ENCODE measurements around the gene OR52E8.

Gene OR52E8

DNA sequence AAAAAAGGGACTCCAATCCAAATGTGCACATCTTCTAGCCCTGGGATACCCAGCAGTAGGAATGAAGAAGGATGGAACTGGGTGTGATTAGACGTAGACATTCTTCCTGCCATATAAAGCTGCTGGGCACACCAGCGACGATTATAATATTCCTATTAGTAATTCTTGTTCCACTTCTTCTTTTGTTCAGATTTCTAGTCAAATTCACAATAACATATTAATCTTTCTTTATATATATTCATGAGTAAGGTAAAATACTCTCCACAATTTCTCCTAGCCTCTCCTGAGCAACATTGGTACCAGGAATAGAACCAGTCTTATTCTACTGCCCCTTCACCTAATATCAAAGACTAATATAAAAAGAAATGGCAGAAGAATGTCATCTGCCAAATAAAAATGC, at the start of gene OR52E8:
OR52E8 (minus strand) TSS at position 101 of the 400 bp plus-strand sequence; CDS start at position 101, 0 bp downstream.
- Histone ChIP-seq H3K27me3 (replicated peaks; ENCODE audit: control insufficient read depth, insufficient read depth, low read length) (no peaks in the 10 kb centered on the region), H3K4me3 (ENCODE audit: low read length) (no peak within 1 kb of the TSS), H3K9me3 (ENCODE audit: control insufficient read depth, low read length) (peaks cover 3% of the 10 kb centered on the region), H3K36me3 (ENCODE audit: control insufficient read depth, insufficient read depth, low read length, severe bottlenecking) (no peaks in the 10 kb centered on the region), H3K4me1 (ENCODE audit: control insufficient read depth, insufficient read depth, low read length) (no peaks in the 10 kb centered on the region), H3K9ac (ENCODE audit: low read length) (no peak within 1 kb of the TSS)
- no peak for DNase-seq (ENCODE audit: low read depth)

DNA sequence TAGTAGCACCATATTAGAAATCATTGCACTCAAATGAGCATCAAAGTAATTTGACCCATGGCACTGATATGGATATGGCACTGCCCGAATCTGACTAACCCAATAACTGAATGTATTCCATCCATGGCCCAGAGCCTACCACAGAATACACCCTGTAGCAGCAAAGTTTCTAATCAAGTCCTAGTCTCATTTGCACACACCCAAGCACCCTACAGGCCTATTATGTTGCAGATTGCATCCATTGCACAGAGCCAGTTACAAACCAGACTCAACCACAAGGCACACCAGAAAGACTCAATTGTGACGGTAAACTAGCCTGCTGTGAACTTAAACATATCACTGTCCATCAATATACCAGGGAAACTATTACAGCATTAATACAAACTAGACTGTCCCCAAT, 42.0 kb upstream of the OR52E8 start:
- DNase-seq (ENCODE audit: low read depth), result no peak
- H3K4me1 ChIP-seq (ENCODE audit: control insufficient read depth, insufficient read depth, low read length), result no peaks in the 10 kb centered on the region
- no peak overlapping the region for H3K9ac ChIP-seq (ENCODE audit: low read length)
- no peak overlapping the region for H3K4me3 ChIP-seq (ENCODE audit: low read length)
- H3K27me3 ChIP-seq (replicated peaks; ENCODE audit: control insufficient read depth, insufficient read depth, low read length), result no peaks in the 10 kb centered on the region
- H3K36me3 ChIP-seq (ENCODE audit: control insufficient read depth, insufficient read depth, low read length, severe bottlenecking), result no peaks in the 10 kb centered on the region
- H3K9me3 ChIP-seq (ENCODE audit: control insufficient read depth, low read length), result no peaks in the 10 kb centered on the region

DNA sequence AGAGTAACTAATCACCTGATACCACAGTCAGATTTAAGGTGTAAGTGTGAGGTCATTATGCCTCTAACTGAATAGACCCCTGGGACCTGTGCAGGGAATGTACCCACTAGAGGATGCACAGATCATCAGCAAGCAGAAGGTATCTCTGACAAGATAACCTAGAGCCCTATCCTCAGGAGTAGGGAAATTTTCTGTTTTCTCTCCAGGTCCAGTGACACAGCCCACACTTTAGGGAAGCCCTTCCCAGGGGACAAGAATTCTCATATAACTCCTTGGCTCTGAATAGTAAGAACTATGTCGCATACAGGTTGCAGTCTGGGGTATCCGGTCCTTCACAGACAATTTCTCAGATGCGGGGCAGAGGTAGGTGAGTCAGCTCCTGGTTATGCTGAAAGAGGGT, 35.4 kb upstream of the OR52E8 start, which contains the start of gene OR52E5:
OR52E5 (plus strand) TSS at position 301 of the 400 bp plus-strand sequence. CDS start 7,569 bp downstream, outside the sequence.
- no peaks in the 10 kb centered on the region for H3K36me3 ChIP-seq (ENCODE audit: control insufficient read depth, insufficient read depth, low read length, severe bottlenecking)
- no peaks in the 10 kb centered on the region for H3K9me3 ChIP-seq (ENCODE audit: control insufficient read depth, low read length)
- peaks cover 3% of the 10 kb centered on the region for H3K27me3 ChIP-seq (replicated peaks; ENCODE audit: control insufficient read depth, insufficient read depth, low read length)
- no peaks in the 10 kb centered on the region for H3K4me1 ChIP-seq (ENCODE audit: control insufficient read depth, insufficient read depth, low read length)
- no peak within 1 kb of the TSS for H3K9ac ChIP-seq (ENCODE audit: low read length)
- DNase-seq (ENCODE audit: low read depth), result no peak
- no peak within 1 kb of the TSS for H3K4me3 ChIP-seq (ENCODE audit: low read length)

DNA sequence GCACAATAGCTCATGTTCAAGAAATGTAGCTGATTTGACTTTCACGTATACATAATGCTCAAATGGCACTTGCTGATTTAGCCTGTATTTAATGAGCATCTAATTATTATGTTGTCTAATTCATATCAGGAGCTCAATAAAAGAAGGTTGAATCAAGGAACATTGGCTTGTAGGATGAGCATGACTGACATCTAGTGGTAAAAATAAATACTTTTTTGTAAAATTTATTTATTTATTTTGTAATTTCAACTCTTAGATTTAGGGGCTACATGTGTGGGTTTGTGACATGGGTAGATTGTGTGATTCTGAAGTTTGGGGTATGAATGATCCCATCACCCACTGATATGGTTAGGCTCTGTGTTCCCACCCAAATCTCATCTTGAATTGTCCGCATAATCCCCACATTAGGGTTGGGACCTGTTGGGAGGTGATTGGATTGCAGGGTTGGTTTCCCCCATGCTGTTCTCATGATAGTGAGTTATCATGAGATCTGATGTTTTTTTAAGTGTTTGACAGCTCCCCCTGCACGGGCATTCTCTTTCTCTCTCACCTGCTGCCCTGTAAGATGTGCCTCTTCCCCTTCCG, 33.8 kb upstream of the OR52E8 start:
- Histone ChIP-seq H3K4me1 (ENCODE audit: control insufficient read depth, insufficient read depth, low read length) (no peaks in the 10 kb centered on the region), H3K36me3 (ENCODE audit: control insufficient read depth, insufficient read depth, low read length, severe bottlenecking) (no peaks in the 10 kb centered on the region), H3K9ac (ENCODE audit: low read length) (no peak overlapping the region), H3K4me3 (ENCODE audit: low read length) (no peak overlapping the region), H3K9me3 (ENCODE audit: control insufficient read depth, low read length) (no peaks in the 10 kb centered on the region), H3K27me3 (replicated peaks; ENCODE audit: control insufficient read depth, insufficient read depth, low read length) (peaks cover 12% of the 10 kb centered on the region)
- DNase-seq (ENCODE audit: low read depth), result peak; percentile 52

DNA sequence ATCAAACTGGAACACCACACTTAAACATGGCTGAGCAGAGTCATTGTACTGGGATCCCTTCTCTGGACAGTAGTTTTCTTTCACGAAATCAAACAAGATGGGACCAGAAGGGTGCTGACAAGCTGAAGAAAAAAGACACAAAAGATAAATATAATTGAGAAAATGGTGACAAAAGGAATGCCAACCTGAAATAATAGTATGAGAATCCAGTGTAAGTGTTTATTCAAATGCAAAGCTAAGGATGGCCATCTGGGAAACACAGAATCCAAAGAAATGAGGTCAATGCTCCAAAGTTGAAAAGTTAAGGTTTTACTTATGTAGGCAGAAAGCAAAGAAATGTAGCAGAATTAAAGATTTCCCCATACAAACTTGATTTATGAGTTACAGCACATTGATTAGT, 30.2 kb upstream of the OR52E8 start:
- no peaks in the 10 kb centered on the region for H3K36me3 ChIP-seq (ENCODE audit: control insufficient read depth, insufficient read depth, low read length, severe bottlenecking)
- H3K4me3 ChIP-seq (ENCODE audit: low read length), result no peak overlapping the region
- DNase-seq (ENCODE audit: low read depth), result no peak
- no peak overlapping the region for H3K9ac ChIP-seq (ENCODE audit: low read length)
- peaks cover 15% of the 10 kb centered on the region for H3K27me3 ChIP-seq (replicated peaks; ENCODE audit: control insufficient read depth, insufficient read depth, low read length)
- no peaks in the 10 kb centered on the region for H3K9me3 ChIP-seq (ENCODE audit: control insufficient read depth, low read length)
- H3K4me1 ChIP-seq (ENCODE audit: control insufficient read depth, insufficient read depth, low read length), result no peaks in the 10 kb centered on the region

DNA sequence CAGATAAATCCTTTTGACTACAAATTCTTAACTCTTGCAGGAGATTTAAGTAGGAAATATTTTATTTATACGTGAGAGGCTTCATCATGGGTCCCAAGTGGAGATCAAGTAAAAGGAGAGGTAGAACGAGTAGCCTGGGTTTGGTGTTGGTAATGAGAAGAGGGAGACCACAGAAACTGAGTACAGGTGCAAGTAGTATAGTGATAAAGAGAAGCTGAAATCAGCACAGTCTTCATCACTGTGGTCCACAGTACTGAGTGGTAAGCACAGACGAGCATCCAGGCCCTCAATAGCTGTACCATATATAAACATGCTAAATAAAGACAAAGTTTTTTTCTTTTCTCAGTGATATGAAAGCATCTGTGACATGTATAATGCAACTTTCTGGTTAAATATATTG, 29.7 kb upstream of the OR52E8 start:
- H3K4me1 ChIP-seq (ENCODE audit: control insufficient read depth, insufficient read depth, low read length), result no peaks in the 10 kb centered on the region
- no peaks in the 10 kb centered on the region for H3K36me3 ChIP-seq (ENCODE audit: control insufficient read depth, insufficient read depth, low read length, severe bottlenecking)
- no peaks in the 10 kb centered on the region for H3K9me3 ChIP-seq (ENCODE audit: control insufficient read depth, low read length)
- peaks cover 15% of the 10 kb centered on the region for H3K27me3 ChIP-seq (replicated peaks; ENCODE audit: control insufficient read depth, insufficient read depth, low read length)
- no peak overlapping the region for H3K4me3 ChIP-seq (ENCODE audit: low read length)
- no peak overlapping the region for H3K9ac ChIP-seq (ENCODE audit: low read length)
- no peak for DNase-seq (ENCODE audit: low read depth)

DNA sequence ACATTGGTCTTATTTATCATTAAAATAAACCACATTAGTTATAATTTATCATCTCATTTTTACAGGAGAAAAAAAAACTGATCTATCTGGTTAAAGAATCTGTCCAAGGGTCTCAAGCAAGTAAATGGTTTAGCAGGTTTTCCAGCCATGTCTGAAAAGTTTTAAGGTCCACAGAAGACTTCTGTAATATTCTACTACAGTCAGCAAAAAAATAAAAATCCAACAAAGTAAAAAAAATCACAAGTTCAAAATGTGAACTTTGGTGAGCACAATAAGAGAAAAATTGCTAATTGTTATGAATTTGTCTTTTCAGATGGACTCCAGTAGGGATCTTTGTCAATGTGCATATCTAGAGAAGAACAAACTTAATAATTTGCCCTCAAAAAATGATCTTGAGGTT, 24.3 kb upstream of the OR52E8 start:
- no peak for DNase-seq (ENCODE audit: low read depth)
- no peaks in the 10 kb centered on the region for H3K4me1 ChIP-seq (ENCODE audit: control insufficient read depth, insufficient read depth, low read length)
- peaks cover 13% of the 10 kb centered on the region for H3K27me3 ChIP-seq (replicated peaks; ENCODE audit: control insufficient read depth, insufficient read depth, low read length)
- H3K36me3 ChIP-seq (ENCODE audit: control insufficient read depth, insufficient read depth, low read length, severe bottlenecking), result no peaks in the 10 kb centered on the region
- no peaks in the 10 kb centered on the region for H3K9me3 ChIP-seq (ENCODE audit: control insufficient read depth, low read length)
- no peak overlapping the region for H3K9ac ChIP-seq (ENCODE audit: low read length)
- H3K4me3 ChIP-seq (ENCODE audit: low read length), result no peak overlapping the region

DNA sequence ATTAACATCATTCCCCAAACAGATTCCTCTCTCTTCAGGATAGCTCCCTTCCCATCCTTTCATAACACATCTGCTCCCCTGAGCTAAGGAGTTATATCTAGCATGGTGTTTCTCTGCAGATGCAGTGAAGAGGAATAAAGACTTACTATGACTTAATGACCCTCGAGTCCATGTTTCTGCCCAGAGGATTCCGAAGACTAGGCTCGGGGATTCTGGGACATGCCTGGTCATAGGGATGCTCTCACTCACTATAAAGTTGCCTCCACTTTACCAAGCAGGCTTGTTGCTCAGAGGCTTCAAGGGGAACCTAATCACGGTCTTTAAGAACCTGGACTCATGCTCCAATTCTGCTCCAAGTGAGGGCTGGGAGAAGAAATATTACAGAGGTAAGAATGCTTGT, 22.8 kb upstream of the OR52E8 start, which contains the start of gene OR52E4:
OR52E4 (plus strand) TSS at position 301 of the 400 bp plus-strand sequence. CDS start 3,664 bp downstream, outside the sequence.
- H3K9me3 ChIP-seq (ENCODE audit: control insufficient read depth, low read length), result no peaks in the 10 kb centered on the region
- no peaks in the 10 kb centered on the region for H3K4me1 ChIP-seq (ENCODE audit: control insufficient read depth, insufficient read depth, low read length)
- peaks cover 12% of the 10 kb centered on the region for H3K27me3 ChIP-seq (replicated peaks; ENCODE audit: control insufficient read depth, insufficient read depth, low read length)
- no peak within 1 kb of the TSS for H3K4me3 ChIP-seq (ENCODE audit: low read length)
- DNase-seq (ENCODE audit: low read depth), result no peak
- H3K36me3 ChIP-seq (ENCODE audit: control insufficient read depth, insufficient read depth, low read length, severe bottlenecking), result no peaks in the 10 kb centered on the region
- H3K9ac ChIP-seq (ENCODE audit: low read length), result no peak within 1 kb of the TSS

DNA sequence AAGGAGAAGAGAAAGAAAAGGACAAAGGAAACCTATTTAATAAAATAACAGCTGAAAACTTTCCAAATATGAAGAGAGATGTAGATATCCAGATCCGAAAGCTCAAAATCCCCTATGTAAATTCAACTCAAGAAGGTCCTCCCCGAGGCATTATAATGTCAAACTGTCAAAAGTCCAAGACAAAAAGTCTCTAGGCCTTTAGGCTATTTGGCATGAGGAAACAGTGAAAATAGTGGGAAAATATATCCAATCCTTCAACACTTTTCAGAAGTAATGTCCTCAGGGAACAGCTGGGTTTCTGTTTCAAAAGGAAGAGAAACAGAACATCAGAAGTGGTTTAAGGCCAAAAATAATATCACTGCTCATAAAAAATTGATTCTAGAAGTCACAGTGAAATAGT, 21.1 kb upstream of the OR52E8 start:
- Histone ChIP-seq H3K27me3 (replicated peaks; ENCODE audit: control insufficient read depth, insufficient read depth, low read length) (peaks cover 12% of the 10 kb centered on the region), H3K36me3 (ENCODE audit: control insufficient read depth, insufficient read depth, low read length, severe bottlenecking) (no peaks in the 10 kb centered on the region), H3K9me3 (ENCODE audit: control insufficient read depth, low read length) (no peaks in the 10 kb centered on the region), H3K4me1 (ENCODE audit: control insufficient read depth, insufficient read depth, low read length) (no peaks in the 10 kb centered on the region), H3K4me3 (ENCODE audit: low read length) (no peak overlapping the region), H3K9ac (ENCODE audit: low read length) (no peak overlapping the region)
- DNase-seq (ENCODE audit: low read depth), result no peak

DNA sequence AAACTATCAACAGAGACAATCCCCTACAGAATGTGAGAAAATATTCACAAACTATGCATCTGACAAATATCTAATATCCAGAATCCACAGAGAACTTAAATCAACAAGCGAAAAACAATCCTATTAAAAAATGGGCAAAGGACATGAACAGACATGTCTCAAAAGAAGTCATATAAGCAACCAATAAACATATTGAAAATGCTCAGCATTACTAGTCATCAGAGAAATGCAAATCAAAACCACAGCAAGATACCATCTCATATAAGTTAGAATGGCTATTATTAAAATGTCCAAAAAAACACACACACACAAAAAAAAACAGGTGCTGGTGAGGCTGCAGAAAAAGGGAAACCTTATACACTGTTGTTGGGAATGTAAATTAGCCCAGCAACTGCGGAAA, 8.3 kb upstream of the OR52E8 start:
- Histone ChIP-seq H3K27me3 (replicated peaks; ENCODE audit: control insufficient read depth, insufficient read depth, low read length) (no peaks in the 10 kb centered on the region), H3K9me3 (ENCODE audit: control insufficient read depth, low read length) (peaks cover 2% of the 10 kb centered on the region), H3K9ac (ENCODE audit: low read length) (no peak overlapping the region), H3K4me3 (ENCODE audit: low read length) (no peak overlapping the region), H3K4me1 (ENCODE audit: control insufficient read depth, insufficient read depth, low read length) (no peaks in the 10 kb centered on the region), H3K36me3 (ENCODE audit: control insufficient read depth, insufficient read depth, low read length, severe bottlenecking) (no peaks in the 10 kb centered on the region)
- DNase-seq (ENCODE audit: low read depth), result no peak

DNA sequence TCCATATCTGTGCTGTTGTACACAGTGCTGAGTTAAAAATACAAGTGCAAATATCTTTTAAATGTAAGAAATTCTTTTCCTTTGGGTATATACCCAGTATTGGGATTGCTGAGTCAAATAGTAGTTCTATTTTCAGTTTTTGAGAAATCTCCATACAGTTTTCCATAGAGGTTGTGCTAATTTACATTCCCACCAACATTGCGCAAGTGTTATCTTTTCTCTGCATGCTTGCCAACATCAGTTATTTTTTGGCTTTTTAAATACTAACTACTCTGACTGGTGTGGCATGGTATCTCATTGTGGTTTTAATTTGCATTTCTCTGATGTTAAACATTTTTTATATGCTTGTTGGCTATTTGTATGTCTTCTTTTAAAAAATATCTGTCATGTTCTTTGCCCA, 6.5 kb downstream of the OR52E8 start:
- no peaks in the 10 kb centered on the region for H3K36me3 ChIP-seq (ENCODE audit: control insufficient read depth, insufficient read depth, low read length, severe bottlenecking)
- DNase-seq (ENCODE audit: low read depth), result no peak
- no peak overlapping the region for H3K4me3 ChIP-seq (ENCODE audit: low read length)
- no peak overlapping the region for H3K9ac ChIP-seq (ENCODE audit: low read length)
- H3K4me1 ChIP-seq (ENCODE audit: control insufficient read depth, insufficient read depth, low read length), result no peaks in the 10 kb centered on the region
- H3K9me3 ChIP-seq (ENCODE audit: control insufficient read depth, low read length), result peaks cover 10% of the 10 kb centered on the region
- H3K27me3 ChIP-seq (replicated peaks; ENCODE audit: control insufficient read depth, insufficient read depth, low read length), result no peaks in the 10 kb centered on the region

DNA sequence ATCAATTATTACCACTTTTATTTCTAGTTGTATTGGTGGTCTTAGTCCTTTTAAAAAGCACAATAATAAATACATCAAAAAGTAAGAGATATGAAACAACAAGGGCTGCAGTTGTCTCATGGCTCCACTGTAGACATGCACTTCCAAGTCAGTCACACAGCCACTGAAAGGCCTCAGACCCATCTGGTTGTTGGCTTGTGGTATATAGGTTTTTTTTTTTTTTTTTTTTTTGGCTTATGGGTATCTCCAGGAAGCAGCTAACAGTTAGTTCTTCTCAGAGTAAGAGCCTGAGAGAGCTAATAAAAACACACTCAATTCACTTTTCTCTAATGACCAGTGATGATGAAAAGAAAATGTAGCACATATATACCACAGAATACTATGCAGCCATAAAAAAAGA, 9.8 kb downstream of the OR52E8 start:
- peaks cover 5% of the 10 kb centered on the region for H3K27me3 ChIP-seq (replicated peaks; ENCODE audit: control insufficient read depth, insufficient read depth, low read length)
- peaks cover 7% of the 10 kb centered on the region for H3K9me3 ChIP-seq (ENCODE audit: control insufficient read depth, low read length)
- DNase-seq (ENCODE audit: low read depth), result no peak
- H3K9ac ChIP-seq (ENCODE audit: low read length), result no peak overlapping the region
- no peaks in the 10 kb centered on the region for H3K36me3 ChIP-seq (ENCODE audit: control insufficient read depth, insufficient read depth, low read length, severe bottlenecking)
- H3K4me1 ChIP-seq (ENCODE audit: control insufficient read depth, insufficient read depth, low read length), result no peaks in the 10 kb centered on the region
- H3K4me3 ChIP-seq (ENCODE audit: low read length), result no peak overlapping the region

Measured in adipocyte (in vitro differentiated cells).